Measurements from ENCODE around the gene ZFHX3.

The ZFHX3 gene

DNA sequence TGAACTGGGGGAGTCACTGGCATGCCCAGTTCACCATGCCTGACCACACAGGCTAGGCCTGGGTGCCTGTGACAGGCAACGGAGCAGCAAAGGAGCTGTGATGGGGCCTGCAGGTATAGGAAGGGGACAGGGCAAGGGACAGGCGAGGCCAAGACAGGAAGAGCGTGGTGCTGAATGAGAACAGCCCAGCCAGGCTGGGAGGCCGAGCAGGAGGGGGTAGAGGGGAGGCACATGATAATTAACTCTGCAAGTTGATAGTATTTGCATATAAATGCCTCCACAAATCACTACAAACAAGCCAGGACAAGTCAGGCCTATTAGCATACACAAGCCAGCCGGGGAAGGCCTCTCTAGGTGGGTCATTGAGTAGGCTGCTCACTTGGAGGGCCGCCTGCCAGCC is 7.8 kb downstream of the ZFHX3 start:
- Histone ChIP-seq H3K4me2 (ENCODE audit: low read length) (no peak overlapping the region), H3K27ac (ENCODE audit: low read length) (no peak overlapping the region), H3K4me3 (ENCODE audit: low read length) (no peak overlapping the region), H3K9me3 (ENCODE audit: insufficient read depth, low read length) (no peaks in the 10 kb centered on the region), H3K27me3 (ENCODE audit: low read depth, low read length) (peaks cover 4% of the 10 kb centered on the region; the same call in 1 of the 2 replicates), H3K79me2 (ENCODE audit: low read length) (peaks cover 10% of the 10 kb centered on the region), H4K20me1 (ENCODE audit: insufficient read depth, low read length) (peaks cover 12% of the 10 kb centered on the region; the same call in 1 of the 2 replicates), H3K4me1 (ENCODE audit: low read length) (peaks cover 8% of the 10 kb centered on the region; the same call in 1 of the 2 replicates), H3K36me3 (replicated peaks; ENCODE audit: low read depth, low read length) (no peaks in the 10 kb centered on the region), H3K9ac (ENCODE audit: low read length) (no peak overlapping the region), H2AFZ (ENCODE audit: low read depth, low read length) (no peak overlapping the region)
- TF ChIP-seq, protein P1, sequence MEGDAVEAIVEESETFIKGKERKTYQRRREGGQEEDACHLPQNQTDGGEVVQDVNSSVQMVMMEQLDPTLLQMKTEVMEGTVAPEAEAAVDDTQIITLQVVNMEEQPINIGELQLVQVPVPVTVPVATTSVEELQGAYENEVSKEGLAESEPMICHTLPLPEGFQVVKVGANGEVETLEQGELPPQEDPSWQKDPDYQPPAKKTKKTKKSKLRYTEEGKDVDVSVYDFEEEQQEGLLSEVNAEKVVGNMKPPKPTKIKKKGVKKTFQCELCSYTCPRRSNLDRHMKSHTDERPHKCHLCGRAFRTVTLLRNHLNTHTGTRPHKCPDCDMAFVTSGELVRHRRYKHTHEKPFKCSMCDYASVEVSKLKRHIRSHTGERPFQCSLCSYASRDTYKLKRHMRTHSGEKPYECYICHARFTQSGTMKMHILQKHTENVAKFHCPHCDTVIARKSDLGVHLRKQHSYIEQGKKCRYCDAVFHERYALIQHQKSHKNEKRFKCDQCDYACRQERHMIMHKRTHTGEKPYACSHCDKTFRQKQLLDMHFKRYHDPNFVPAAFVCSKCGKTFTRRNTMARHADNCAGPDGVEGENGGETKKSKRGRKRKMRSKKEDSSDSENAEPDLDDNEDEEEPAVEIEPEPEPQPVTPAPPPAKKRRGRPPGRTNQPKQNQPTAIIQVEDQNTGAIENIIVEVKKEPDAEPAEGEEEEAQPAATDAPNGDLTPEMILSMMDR (IDR thresholded peaks at IDR 0.05; ENCODE audit: low read depth, low read length) = no peak
- TF ChIP-seq EZH2phosphoT487 (IDR thresholded peaks at IDR 0.05; ENCODE audit: low read depth) = no peak

DNA sequence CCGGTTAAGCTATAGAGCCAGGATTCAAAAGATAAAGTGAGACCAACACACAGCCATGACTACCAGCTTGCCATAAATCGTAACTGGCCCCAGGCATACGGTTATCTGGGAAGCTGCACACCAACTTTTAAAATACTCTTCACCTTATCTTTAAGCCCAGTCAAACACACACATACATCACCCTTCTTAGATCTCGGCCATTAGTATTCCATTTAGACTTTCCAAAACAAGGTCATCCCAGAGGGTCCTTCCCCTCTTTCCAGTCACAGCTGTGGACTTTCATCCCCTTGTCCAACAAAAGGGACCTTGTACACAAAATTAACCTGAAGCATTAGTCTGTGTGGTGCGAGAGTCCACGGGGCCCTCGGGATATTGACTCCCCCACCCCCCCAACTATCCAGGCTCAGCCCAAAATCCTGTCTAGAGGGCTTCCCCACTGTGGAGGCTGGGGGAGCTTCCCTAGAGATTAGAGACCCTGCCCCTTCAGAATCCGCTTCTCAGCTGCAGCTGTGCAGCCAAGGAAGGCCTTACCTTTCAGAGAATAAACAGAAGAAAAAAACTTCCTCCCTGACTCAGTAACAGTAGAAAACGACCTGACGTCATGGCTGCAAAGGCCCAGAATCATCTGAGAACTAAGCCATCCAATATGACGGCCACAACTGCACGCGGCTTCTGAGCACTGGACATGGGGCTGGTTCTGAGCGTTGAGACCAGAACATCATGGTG is 9.9 kb downstream of the ZFHX3 start:
- Histone ChIP-seq H3K4me2 (ENCODE audit: low read length) (no peak overlapping the region), H2AFZ (ENCODE audit: low read depth, low read length) (no peak overlapping the region), H3K79me2 (ENCODE audit: low read length) (peaks cover 10% of the 10 kb centered on the region), H3K4me3 (ENCODE audit: low read length) (no peak overlapping the region), H3K4me1 (ENCODE audit: low read length) (peaks cover 26% of the 10 kb centered on the region), H3K9me3 (ENCODE audit: insufficient read depth, low read length) (no peaks in the 10 kb centered on the region), H3K36me3 (replicated peaks; ENCODE audit: low read depth, low read length) (no peaks in the 10 kb centered on the region), H3K9ac (ENCODE audit: low read length) (no peak overlapping the region), H3K27me3 (ENCODE audit: low read depth, low read length) (no peaks in the 10 kb centered on the region), H4K20me1 (ENCODE audit: insufficient read depth, low read length) (peaks cover 27% of the 10 kb centered on the region; the same call in 1 of the 2 replicates), H3K27ac (ENCODE audit: low read length) (no peak overlapping the region)
- TF ChIP-seq, protein P1 (IDR thresholded peaks at IDR 0.05; ENCODE audit: low read depth, low read length) = no peak
- TF ChIP-seq EZH2phosphoT487 (IDR thresholded peaks at IDR 0.05; ENCODE audit: low read depth) = no peak

- TF ChIP-seq, protein P1 (IDR thresholded peaks at IDR 0.05; ENCODE audit: low read depth, low read length) = no peak
- no peak for TF ChIP-seq EZH2phosphoT487 (IDR thresholded peaks at IDR 0.05; ENCODE audit: low read depth)
- H3K4me2 ChIP-seq (ENCODE audit: low read length) = no peak overlapping the region
- no peak overlapping the region for H2AFZ ChIP-seq (ENCODE audit: low read depth, low read length)
- no peaks in the 10 kb centered on the region for H3K27me3 ChIP-seq (ENCODE audit: low read depth, low read length)
- H3K27ac ChIP-seq (ENCODE audit: low read length) = no peak overlapping the region
- peaks cover 10% of the 10 kb centered on the region for H3K79me2 ChIP-seq (ENCODE audit: low read length)
- H3K9ac ChIP-seq (ENCODE audit: low read length) = no peak overlapping the region
- H3K4me1 ChIP-seq (ENCODE audit: low read length) = peaks cover 33% of the 10 kb centered on the region
- H4K20me1 ChIP-seq (ENCODE audit: insufficient read depth, low read length) = peaks cover 30% of the 10 kb centered on the region; the same call in 1 of the 2 replicates
- no peaks in the 10 kb centered on the region for H3K9me3 ChIP-seq (ENCODE audit: insufficient read depth, low read length)
- no peak overlapping the region for H3K4me3 ChIP-seq (ENCODE audit: low read length)
- no peaks in the 10 kb centered on the region for H3K36me3 ChIP-seq (replicated peaks; ENCODE audit: low read depth, low read length)
Observed at GRCh38 chr16:73037331-73037745, 10.6 kb downstream of the ZFHX3 start.

DNA sequence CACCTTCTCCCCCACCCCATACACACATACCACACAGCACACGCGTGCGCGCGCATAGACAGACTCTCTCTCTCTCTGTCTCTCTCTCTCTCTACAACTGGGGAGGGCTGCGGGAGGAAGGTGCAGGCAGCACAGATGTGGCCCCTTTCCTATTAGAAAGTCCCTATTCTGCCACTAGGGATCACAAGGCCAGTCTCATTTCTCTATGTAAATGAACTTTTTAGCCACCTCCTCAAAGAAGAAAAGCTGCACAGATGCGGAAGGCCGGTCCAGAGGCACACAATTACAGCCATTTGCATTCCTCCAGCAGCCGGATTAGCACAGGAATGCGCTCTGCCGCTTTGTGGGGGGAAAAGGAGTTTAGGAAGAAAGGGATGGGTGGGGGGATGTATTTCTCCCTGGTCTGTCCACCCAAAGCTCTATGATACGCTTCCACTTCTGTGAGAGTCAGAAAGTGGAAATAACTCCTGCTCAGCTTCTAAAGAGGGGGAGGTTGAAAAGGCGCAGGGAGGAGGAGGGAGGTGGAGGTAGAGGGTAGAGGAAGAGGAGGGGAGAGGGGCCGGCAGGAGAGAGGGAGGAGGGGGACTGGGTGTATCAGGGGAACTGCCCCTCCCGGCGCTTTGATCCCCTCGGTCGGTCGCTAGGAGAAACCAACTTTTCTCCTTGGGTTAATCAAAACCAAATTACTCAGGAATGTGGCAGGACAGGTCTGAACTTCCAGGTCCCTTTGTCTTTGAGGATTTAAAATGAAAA is 11.7 kb downstream of the ZFHX3 start:
- no peaks in the 10 kb centered on the region for H3K9me3 ChIP-seq (ENCODE audit: insufficient read depth, low read length)
- H4K20me1 ChIP-seq (ENCODE audit: insufficient read depth, low read length) = peaks cover 21% of the 10 kb centered on the region; the same call in 1 of the 2 replicates
- peaks cover 43% of the 10 kb centered on the region for H3K4me1 ChIP-seq (ENCODE audit: low read length)
- no peaks in the 10 kb centered on the region; the same call in 1 of the 2 replicates for H3K27me3 ChIP-seq (ENCODE audit: low read depth, low read length)
- peak overlapping the region; percentile 10; the same call in 1 of the 2 replicates for H3K4me2 ChIP-seq (ENCODE audit: low read length)
- TF ChIP-seq, protein P1 (IDR thresholded peaks at IDR 0.05; ENCODE audit: low read depth, low read length) = no peak
- TF ChIP-seq EZH2phosphoT487 (IDR thresholded peaks at IDR 0.05; ENCODE audit: low read depth) = no peak
- H3K27ac ChIP-seq (ENCODE audit: low read length) = no peak overlapping the region
- H3K79me2 ChIP-seq (ENCODE audit: low read length) = peaks cover 18% of the 10 kb centered on the region
- no peak overlapping the region for H3K9ac ChIP-seq (ENCODE audit: low read length)
- H2AFZ ChIP-seq (ENCODE audit: low read depth, low read length) = no peak overlapping the region
- no peak overlapping the region for H3K4me3 ChIP-seq (ENCODE audit: low read length)
- H3K36me3 ChIP-seq (replicated peaks; ENCODE audit: low read depth, low read length) = no peaks in the 10 kb centered on the region
